ENCODE data around the gene USP6NL. TPM values are rescaled to one million over a fixed set of nuclear protein-coding genes. Genes with fewer than 3 reads are reported as not detected.

USP6NL gene
- total RNA-seq, 4 donors from 2014 or later = 3.8 to 21.9 (median 17.0) TPM

GRCh38 chr10:11483201-11484148, 128.0 kb downstream of the USP6NL start:
- intact Hi-C loops (cut with DNase I; ENCODE audit: low total_unique reads) = no loop called here
- Histone ChIP-seq H3K36me3 (no peaks in the 10 kb centered on the region), H3K27ac (no peak overlapping the region), H3K27me3 (no peaks in the 10 kb centered on the region), H3K9me3 (no peaks in the 10 kb centered on the region), H3K4me3 (no peak overlapping the region), H3K4me1 (no peaks in the 10 kb centered on the region)
- TF ChIP-seq CTCF (IDR thresholded peaks at IDR 0.05) (no peak), POLR2A (IDR thresholded peaks at IDR 0.05) (no peak)
- DNase-seq = no peak

DNA sequence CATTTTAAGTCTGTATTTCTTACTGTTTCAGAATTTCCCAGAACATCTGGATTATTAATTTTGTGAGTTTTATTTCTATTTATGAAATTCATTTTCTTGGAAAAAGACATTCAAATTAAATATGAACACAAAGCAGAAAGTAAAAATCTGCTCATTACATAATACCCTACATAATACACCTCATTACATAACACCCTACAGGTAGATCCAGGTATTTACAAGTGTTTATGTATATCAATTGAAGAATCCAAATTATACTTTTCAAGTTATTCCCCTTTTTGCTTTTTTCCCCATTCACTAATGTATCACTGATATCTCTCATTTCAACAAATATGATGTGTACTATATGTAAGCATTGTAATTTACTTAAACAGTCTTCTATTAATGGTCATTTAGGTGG, 129.1 kb downstream of the USP6NL start:
- H3K9me3 ChIP-seq = no peaks in the 10 kb centered on the region
- TF ChIP-seq POLR2A (IDR thresholded peaks at IDR 0.05) (no peak), CTCF (IDR thresholded peaks at IDR 0.05) (no peak)
- H3K4me1 ChIP-seq = no peaks in the 10 kb centered on the region
- no peak overlapping the region for H3K4me3 ChIP-seq
- H3K36me3 ChIP-seq = no peaks in the 10 kb centered on the region
- H3K27ac ChIP-seq = no peak overlapping the region
- DNase-seq = no peak
- no peaks in the 10 kb centered on the region for H3K27me3 ChIP-seq
- intact Hi-C loops (cut with DNase I; ENCODE audit: low total_unique reads) = no loop called here

- Histone ChIP-seq H3K4me3 (no peak overlapping the region), H3K36me3 (no peaks in the 10 kb centered on the region), H3K27me3 (no peaks in the 10 kb centered on the region), H3K9me3 (no peaks in the 10 kb centered on the region), H3K4me1 (no peaks in the 10 kb centered on the region), H3K27ac (no peak overlapping the region)
- no peak for TF ChIP-seq CTCF (IDR thresholded peaks at IDR 0.05)
- no peak for DNase-seq
- intact Hi-C loops (cut with DNase I; ENCODE audit: low total_unique reads) = no loop called here
Measured at GRCh38 chr10:11480687-11481086, 130.8 kb downstream of the USP6NL start.

- H3K4me1 ChIP-seq = no peaks in the 10 kb centered on the region
- H3K4me3 ChIP-seq = no peak overlapping the region
- no peaks in the 10 kb centered on the region for H3K27me3 ChIP-seq
- no peaks in the 10 kb centered on the region for H3K9me3 ChIP-seq
- DNase-seq = no peak
- intact Hi-C loops (cut with DNase I; ENCODE audit: low total_unique reads) = no loop called here
- no peaks in the 10 kb centered on the region for H3K36me3 ChIP-seq
- H3K27ac ChIP-seq = no peak overlapping the region
- TF ChIP-seq POLR2A (IDR thresholded peaks at IDR 0.05) (no peak), CTCF (IDR thresholded peaks at IDR 0.05) (no peak)
Measured at GRCh38 chr10:11479300-11479699, 132.2 kb downstream of the USP6NL start.

GRCh38 chr10:11478807-11479206, 132.6 kb downstream of the USP6NL start:
- no peak overlapping the region for H3K27ac ChIP-seq
- DNase-seq = no peak
- H3K9me3 ChIP-seq = no peaks in the 10 kb centered on the region
- H3K4me1 ChIP-seq = no peaks in the 10 kb centered on the region
- TF ChIP-seq CTCF (IDR thresholded peaks at IDR 0.05) (no peak), POLR2A (IDR thresholded peaks at IDR 0.05) (no peak)
- H3K27me3 ChIP-seq = no peaks in the 10 kb centered on the region
- no peaks in the 10 kb centered on the region for H3K36me3 ChIP-seq
- intact Hi-C loops (cut with DNase I; ENCODE audit: low total_unique reads) = no loop called here
- no peak overlapping the region for H3K4me3 ChIP-seq

All from uterus (tissue), 4 donors.